Thoracic aorta (tissue), 2 donors: ENCODE data around the gene DGCR6L. TPM values are rescaled to one million over a fixed set of nuclear protein-coding genes. Genes with fewer than 3 reads are reported as not detected.
"Not testable (repeated sequence)": the region's sequence is repeated elsewhere in the genome, so short reads cannot be mapped to it uniquely, and the experiment has no call there.

ENCODE experiments used
- ATAC-seq: fragments of 150-250 bp; one replicate; pipeline ENCODE4 v1.8.0; 2017; ENCODE audit warnings: low read depth; ENCODE audit not compliant: insufficient number of reproducible peaks, low FRiP score
- DNase-seq: peaks from one replicate; pipeline ENCODE4 v3.0.0-alpha.2; 2020; ENCODE audit warnings: low spot score
- H3K27ac ChIP-seq, 2 donors: fragments of 200-600 bp; sonication (generic); 1 replicate in 1 of 2; 2 replicates in 1 of 2; pipeline ENCODE4 v1.5.1; 2016; ENCODE audit warnings: mild to moderate bottlenecking in 2 of 2, moderate library complexity in 2 of 2
- H3K27me3 ChIP-seq: fragments of 200-600 bp; sonication (generic); replicated peaks from 2 replicates; pipeline ENCODE4 v1.6.0; 2016; ENCODE audit warnings: mild to moderate bottlenecking; ENCODE audit not compliant: insufficient read depth
- H3K36me3 ChIP-seq: fragments of 200-600 bp; sonication (generic); one replicate; pipeline ENCODE4 v1.5.1; 2016
- H3K4me1 ChIP-seq, 2 donors: fragments of 200-600 bp; sonication (generic); 1 replicate in 1 of 2; 2 replicates in 1 of 2; pipeline versions ENCODE4 v1.5.1 to v1.6.0; 2016; ENCODE audit warnings: low read depth in 2 of 2, mild to moderate bottlenecking in 1 of 2; ENCODE audit not compliant: control insufficient read depth in 1 of 2
- H3K4me3 ChIP-seq: fragments of 200-600 bp; sonication (generic); 2 replicates; pipeline ENCODE4 v1.5.1; 2016; ENCODE audit warnings: mild to moderate bottlenecking
- H3K9me3 ChIP-seq: fragments of 200-600 bp; sonication (generic); 2 replicates; pipeline ENCODE4 v1.5.1; 2016
- CTCF ChIP-seq: fragments of 200-600 bp; sonication (generic); IDR thresholded peaks from one replicate; pipeline ENCODE4 v1.5.1; 2019; ENCODE audit warnings: antibody characterized with exemption
- total RNA-seq, 2 donors: library from RNA; depleted of rRNA; stranded (reverse); fragments of >200 nt; gene quantifications; one replicate each; pipeline versions ENCODE4 v1.1.0 to v1.2.3, GENCODE V29; 2016

DGCR6L gene
- total RNA-seq, 2 donors from 2014 or later = 28.8 to 69.3 TPM

- H3K9me3 ChIP-seq = no peaks in the 10 kb centered on the region
- H3K4me1 ChIP-seq = peaks cover 0 to 6% of the 10 kb centered on the region in 2 donors
- no peak for DNase-seq
- no peak overlapping the region for H3K27ac ChIP-seq
- no peaks in the 10 kb centered on the region for H3K36me3 ChIP-seq
- H3K4me3 ChIP-seq = no peak overlapping the region
- no peak for ATAC-seq
- no peaks in the 10 kb centered on the region for H3K27me3 ChIP-seq
- TF ChIP-seq CTCF = no peak
Observed at GRCh38 chr22:20312396-20313191, 7.3 kb downstream of the DGCR6L start.

- H3K4me1 ChIP-seq, H3K27ac ChIP-seq, DNase-seq, H3K27me3 ChIP-seq, H3K36me3 ChIP-seq, H3K9me3 ChIP-seq, H3K4me3 ChIP-seq, ATAC-seq: not testable (repeated sequence)
Observed at GRCh38 chr22:20311249-20312062, 8.4 kb downstream of the DGCR6L start.

GRCh38 chr22:20310773-20311172 is 9.1 kb downstream of the DGCR6L start:
- ATAC-seq, H3K4me1 ChIP-seq, H3K27ac ChIP-seq, H3K4me3 ChIP-seq, H3K9me3 ChIP-seq, H3K27me3 ChIP-seq, DNase-seq, H3K36me3 ChIP-seq: not testable (repeated sequence)

GRCh38 chr22:20310180-20310579 is 9.7 kb downstream of the DGCR6L start:
- H3K36me3 ChIP-seq, H3K27ac ChIP-seq, H3K4me3 ChIP-seq, DNase-seq, ATAC-seq, H3K9me3 ChIP-seq, H3K27me3 ChIP-seq, H3K4me1 ChIP-seq: not testable (repeated sequence)

GRCh38 chr22:20308806-20309650 is 10.8 kb downstream of the DGCR6L start:
- H3K4me1 ChIP-seq, H3K9me3 ChIP-seq, H3K27me3 ChIP-seq, H3K4me3 ChIP-seq, ATAC-seq, H3K27ac ChIP-seq, DNase-seq, H3K36me3 ChIP-seq: not testable (repeated sequence)

- not testable (repeated sequence) for H3K36me3 ChIP-seq, ATAC-seq, H3K27ac ChIP-seq, DNase-seq, H3K4me3 ChIP-seq, H3K4me1 ChIP-seq, H3K9me3 ChIP-seq, H3K27me3 ChIP-seq
Observed at GRCh38 chr22:20307448-20308447, 12.1 kb downstream of the DGCR6L start.

GRCh38 chr22:20306646-20307447 is 13.0 kb downstream of the DGCR6L start:
- not testable (repeated sequence) for H3K9me3 ChIP-seq, DNase-seq, H3K27me3 ChIP-seq, H3K36me3 ChIP-seq, ATAC-seq, H3K27ac ChIP-seq, H3K4me3 ChIP-seq, H3K4me1 ChIP-seq
